DMS153 (cell line): ENCODE measurements around the gene OR8D1.

Source experiments
- DNase-seq: peaks from one replicate; lab custom pipeline; 2025; lab: John Stamatoyannopoulos, UW

Gene OR8D1

GRCh38 chr11:124313849-124314248 lies at the start of gene OR8D1:
Gene OR8D1, minus strand, starts transcription at chr11:124313949. Its CDS starts 3,183 bp downstream, at chr11:124310766.
- DNase-seq: no peak

- no peak for DNase-seq
Measured at GRCh38 chr11:124359566-124359965, 45.8 kb upstream of the OR8D1 start.

GRCh38 chr11:124346311-124346955 lies 32.7 kb upstream of the OR8D1 start:
- no peak for DNase-seq

- no peak for DNase-seq
Measured at GRCh38 chr11:124344346-124344745, 30.6 kb upstream of the OR8D1 start.

GRCh38 chr11:124340142-124340447 lies 26.3 kb upstream of the OR8D1 start:
- DNase-seq: no peak

GRCh38 chr11:124339396-124340141 lies 25.8 kb upstream of the OR8D1 start:
- DNase-seq: no peak

- no peak for DNase-seq
Measured at GRCh38 chr11:124331873-124332272, 18.1 kb upstream of the OR8D1 start.

GRCh38 chr11:124329787-124330478 lies 16.2 kb upstream of the OR8D1 start:
- DNase-seq: no peak

- no peak for DNase-seq
Measured at GRCh38 chr11:124327775-124328174, 14.0 kb upstream of the OR8D1 start.

- no peak for DNase-seq
Measured at GRCh38 chr11:124322356-124322755, 8.6 kb upstream of the OR8D1 start.

- DNase-seq: no peak
Measured at GRCh38 chr11:124320097-124320496, 6.3 kb upstream of the OR8D1 start, which contains the start of gene OR8D2. Gene OR8D2, minus strand, starts transcription at chr11:124320197. Its CDS starts 0 bp downstream, at chr11:124320197.

- no peak for DNase-seq
Measured at GRCh38 chr11:124315052-124315451, 1.3 kb upstream of the OR8D1 start.

GRCh38 chr11:124313131-124313530 lies 618 bp downstream of the OR8D1 start:
- no peak for DNase-seq

GRCh38 chr11:124311670-124312069 lies 2.1 kb downstream of the OR8D1 start:
- peak; percentile 24 for DNase-seq

GRCh38 chr11:124311269-124311668 lies 2.5 kb downstream of the OR8D1 start:
- DNase-seq: no peak

GRCh38 chr11:124310721-124311120 lies 3.0 kb downstream of the OR8D1 start:
- DNase-seq: no peak

GRCh38 chr11:124307093-124307492 lies 6.7 kb downstream of the OR8D1 start:
- DNase-seq: no peak

GRCh38 chr11:124302347-124303125 lies 11.2 kb downstream of the OR8D1 start:
- no peak for DNase-seq

- no peak for DNase-seq
Measured at GRCh38 chr11:124301548-124301947, 12.2 kb downstream of the OR8D1 start.

GRCh38 chr11:124297921-124298320 lies 15.8 kb downstream of the OR8D1 start:
- no peak for DNase-seq

- DNase-seq: no peak
Measured at GRCh38 chr11:124296016-124296415, 17.7 kb downstream of the OR8D1 start.

GRCh38 chr11:124294687-124295086 lies 19.1 kb downstream of the OR8D1 start:
- DNase-seq: no peak
